Measurements from ENCODE around the gene DLGAP1. TPM values are rescaled to one million over a fixed set of nuclear protein-coding genes. Genes with fewer than 3 reads are reported as not detected.

Gene DLGAP1
- total RNA-seq, result 14.4 and 17.4 TPM in 2 replicates

DNA sequence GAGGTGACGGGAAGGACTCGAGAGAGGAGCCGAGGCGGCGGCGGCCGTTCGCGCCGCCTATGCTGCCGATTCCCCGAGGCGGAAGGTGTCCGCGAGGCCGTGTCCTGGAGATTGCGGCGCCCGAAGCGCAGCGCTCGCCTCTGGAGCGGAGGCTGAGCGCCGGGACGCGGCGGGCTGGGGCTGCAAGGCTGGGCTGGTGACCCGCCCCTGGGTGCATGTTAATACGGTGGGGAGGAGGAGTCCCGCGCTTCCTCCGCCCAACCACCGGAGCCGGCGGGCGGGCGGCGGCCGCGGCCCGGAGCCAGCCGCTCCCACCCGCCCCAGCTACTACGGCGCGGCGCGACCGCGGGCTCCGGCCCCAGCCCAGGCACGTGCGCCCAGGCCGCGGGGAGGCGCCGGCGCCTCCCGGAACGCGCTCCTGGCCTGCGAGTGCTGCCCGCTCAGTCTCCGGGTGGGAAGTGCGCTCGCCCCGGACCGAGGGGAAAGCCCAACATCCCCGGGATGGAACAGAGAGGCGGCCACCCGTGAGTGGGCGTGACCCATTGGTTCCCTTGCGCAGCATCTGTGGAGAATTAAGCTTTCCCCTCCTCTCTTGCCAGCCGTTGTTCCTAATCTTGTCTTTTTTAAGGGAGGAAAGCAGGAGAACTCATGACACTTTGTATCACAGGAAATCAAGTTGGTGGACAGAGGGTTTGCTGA is at the start of gene DLGAP1:
Gene DLGAP1, minus strand, starts transcription at position 195 of the 699 bp plus-strand sequence.

DNA sequence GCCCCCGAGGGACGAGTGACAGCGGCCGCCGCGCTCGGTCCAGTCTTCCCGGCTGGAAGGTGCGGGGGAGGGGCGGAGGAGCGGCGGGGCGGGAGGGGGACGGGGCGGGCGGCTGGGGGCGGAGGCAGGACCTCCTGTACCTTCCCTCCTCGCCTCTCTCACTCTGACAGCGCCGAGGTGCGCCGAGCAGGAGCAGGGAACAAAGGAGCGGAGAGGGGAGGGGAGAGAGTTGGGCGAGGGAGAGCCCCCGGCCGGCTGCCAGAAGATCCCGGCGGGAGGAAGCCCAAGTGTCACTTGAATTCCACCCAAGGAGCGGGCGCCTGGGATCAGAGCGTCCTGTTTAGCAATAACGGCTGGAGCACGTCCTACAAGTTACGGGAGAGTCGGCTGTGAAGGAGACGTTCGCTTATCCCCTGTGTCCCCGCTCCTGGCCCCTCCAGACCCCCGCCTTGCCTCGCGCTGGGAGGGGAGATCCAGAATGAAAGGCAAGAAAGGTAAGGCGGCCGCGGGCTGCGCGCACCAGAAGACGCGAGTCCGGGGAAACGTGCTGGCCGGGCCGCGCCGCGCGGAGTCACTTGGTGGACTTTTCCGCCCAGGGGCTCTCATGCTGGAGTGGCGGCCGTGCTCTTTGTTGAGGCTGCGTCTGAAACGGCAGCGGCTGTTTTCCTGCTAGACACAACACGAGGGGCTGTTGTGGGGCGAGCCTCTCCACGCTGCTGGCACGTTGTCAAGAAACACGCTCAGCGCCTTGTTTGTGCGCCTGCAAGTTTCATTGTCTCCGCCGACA is 1004.9 kb downstream of the DLGAP1 start, which contains the start of gene TGIF1:
Gene TGIF1, plus strand, starts transcription at position 161 of the 787 bp plus-strand sequence. Its CDS starts 318 bp downstream, at position 479.

Small RNA genes within 50 kb of the gene (small RNA-seq; reads per million reads assigned to genes)
- gene AP005208.1 (not detected), gene AP005403.1 (not detected), gene MIR6718 (0.50 reads per million, percentile 11 among the genes with 10 or more reads in this experiment), gene RN7SL39P (not detected), gene RNU6-831P (not detected)

All from articular chondrocyte of knee joint (primary cell).